Tibial nerve (tissue), 4 donors: Measurements from ENCODE around the gene HMG20B. TPM values are rescaled to one million over a fixed set of nuclear protein-coding genes. Genes with fewer than 3 reads are reported as not detected.

Experiments used
- DNase-seq, 2 donors: peaks; one replicate each; pipeline ENCODE4 v3.0.0-alpha.2; 2019; ENCODE audit warnings: low spot score in 2 of 2
- H3K27ac ChIP-seq, 4 donors: fragments of 200-600 bp; sonication (generic) in 3 of 4; one replicate each; pipeline ENCODE4 v1.5.1; 2017 to 2019; ENCODE audit warnings: mild to moderate bottlenecking in 1 of 4
- H3K27me3 ChIP-seq, 2 donors: fragments of 200-600 bp; sonication (generic) in 1 of 2; one replicate each; pipeline versions ENCODE4 v1.5.1 to v1.6.0; 2017 to 2019
- H3K36me3 ChIP-seq, 3 donors: fragments of 200-600 bp; sonication (generic); one replicate each; pipeline ENCODE4 v1.5.1; 2018 to 2019
- H3K4me1 ChIP-seq, 4 donors: fragments of 200-600 bp; sonication (generic) in 3 of 4; one replicate each; pipeline ENCODE4 v1.5.1; 2017 to 2019
- H3K4me3 ChIP-seq, 4 donors: fragments of 200-600 bp; sonication (generic) in 3 of 4; one replicate each; pipeline ENCODE4 v1.5.1; 2017 to 2019; ENCODE audit warnings: mild to moderate bottlenecking in 1 of 4, moderate library complexity in 1 of 4
- H3K9me3 ChIP-seq, 4 donors: fragments of 200-600 bp; sonication (generic) in 3 of 4; one replicate each; pipeline ENCODE4 v1.5.1; 2017 to 2019
- CTCF ChIP-seq, 5 experiments: fragments of 200-600 bp in 3 of 5; fragments of 450-650 bp in 2 of 5; sonication (generic) in 3 of 5; IDR thresholded peaks; one replicate each; pipeline ENCODE4 v1.5.1; 2016 to 2019; ENCODE audit warnings: antibody characterized with exemption in 5 of 5, mild to moderate bottlenecking in 3 of 5, moderate library complexity in 2 of 5
- EP300 ChIP-seq, 2 donors: sonication (generic); formaldehyde crosslinking; IDR thresholded peaks; one replicate each; pipeline ENCODE4 v1.6.1; 2017; ENCODE audit warnings: antibody characterized with exemption in 2 of 2, mild to moderate bottlenecking in 1 of 2
- POLR2A ChIP-seq, 2 donors: fragments of 450-650 bp; IDR thresholded peaks; one replicate each; pipeline ENCODE4 v1.6.1; 2017; ENCODE audit warnings: antibody characterized with exemption in 2 of 2, mild to moderate bottlenecking in 2 of 2, moderate library complexity in 2 of 2
- WGBS, 2 donors: methylation state at CpG; one replicate each; pipeline ENCODE4 v1.1.5; 2018; 5-methylcytosine and 5-hydroxymethylcytosine counted together
- total RNA-seq, 4 donors: library from RNA; depleted of rRNA; stranded (reverse); fragments of >200 nt; gene quantifications; one replicate each; pipeline ENCODE4 v1.1.0, GENCODE V29; 2016

Gene HMG20B
- total RNA-seq, 4 donors from 2014 or later, result 94.0 to 181 (median 153) TPM

DNA sequence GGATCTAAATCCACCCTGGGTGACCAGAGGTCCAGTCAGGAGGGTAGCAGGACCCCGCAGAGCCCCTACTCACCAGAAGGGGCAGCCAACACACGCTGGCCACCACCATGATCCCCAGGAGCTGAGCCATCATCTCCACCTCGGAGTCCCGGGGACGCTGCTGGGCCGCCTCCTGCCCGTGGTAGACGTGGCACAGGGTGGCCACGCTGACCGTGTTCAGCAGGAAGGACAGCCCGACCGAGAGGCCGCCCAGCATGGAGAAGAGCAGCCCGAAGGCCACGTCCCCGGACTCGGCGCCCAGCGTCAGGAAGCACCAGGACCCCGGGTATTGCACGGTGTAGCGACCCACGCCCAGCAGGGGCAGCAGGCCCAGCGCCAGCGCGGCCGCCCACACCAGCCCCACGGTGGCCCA lies 27.0 kb downstream of the HMG20B start:
- DNase-seq, result no peak
- TF ChIP-seq CTCF (IDR thresholded peaks at IDR 0.05), result no peak
- TF ChIP-seq POLR2A (IDR thresholded peaks at IDR 0.05), result no peak
- no peak for TF ChIP-seq EP300 (IDR thresholded peaks at IDR 0.05)
- no peaks in the 10 kb centered on the region for H3K9me3 ChIP-seq
- no peak overlapping the region for H3K27ac ChIP-seq
- peaks cover 0 to 6% of the 10 kb centered on the region in 2 donors for H3K27me3 ChIP-seq
- 60 to 92% methylated on average over 1 to 24 of the region's 28 CpGs for WGBS, 2 donors
- no peak overlapping the region for H3K4me3 ChIP-seq
- peaks cover 0 to 21% (median 9%) of the 10 kb centered on the region in 4 donors for H3K4me1 ChIP-seq
- peaks cover 0 to 34% (median 0%) of the 10 kb centered on the region in 3 donors for H3K36me3 ChIP-seq

DNA sequence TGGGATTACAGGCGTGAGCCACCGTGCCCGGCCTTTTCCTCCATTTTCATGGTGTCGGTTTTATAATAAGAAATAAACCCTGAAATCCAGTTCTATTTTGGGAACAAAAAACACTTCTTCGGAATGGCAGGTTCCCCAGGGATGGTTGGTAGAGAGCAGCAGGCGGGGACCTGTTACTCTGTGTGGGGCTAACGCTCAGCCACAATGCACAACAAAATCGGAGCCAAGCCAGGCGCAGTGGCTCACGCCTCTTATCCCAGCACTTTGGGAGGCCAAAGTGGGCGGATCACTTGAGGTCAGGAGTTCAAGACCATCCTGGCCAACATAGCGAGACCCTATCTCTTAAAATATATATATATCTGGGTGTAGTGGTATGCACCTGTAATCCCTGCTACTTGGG lies 28.3 kb downstream of the HMG20B start:
- no peak for DNase-seq
- 87 to 88% methylated on average over 12 of the region's 12 CpGs for WGBS, 2 donors
- Histone ChIP-seq H3K36me3 (peaks cover 0 to 26% (median 0%) of the 10 kb centered on the region in 3 donors), H3K27ac (peak overlapping the region in 1 of 4 donors; percentile 82), H3K4me3 (no peak overlapping the region), H3K27me3 (peaks cover 0 to 6% of the 10 kb centered on the region in 2 donors), H3K9me3 (no peaks in the 10 kb centered on the region), H3K4me1 (peaks cover 0 to 33% (median 20%) of the 10 kb centered on the region in 4 donors)
- no peak for TF ChIP-seq EP300 (IDR thresholded peaks at IDR 0.05)
- TF ChIP-seq POLR2A (IDR thresholded peaks at IDR 0.05), result no peak
- TF ChIP-seq CTCF (IDR thresholded peaks at IDR 0.05), result no peak

DNA sequence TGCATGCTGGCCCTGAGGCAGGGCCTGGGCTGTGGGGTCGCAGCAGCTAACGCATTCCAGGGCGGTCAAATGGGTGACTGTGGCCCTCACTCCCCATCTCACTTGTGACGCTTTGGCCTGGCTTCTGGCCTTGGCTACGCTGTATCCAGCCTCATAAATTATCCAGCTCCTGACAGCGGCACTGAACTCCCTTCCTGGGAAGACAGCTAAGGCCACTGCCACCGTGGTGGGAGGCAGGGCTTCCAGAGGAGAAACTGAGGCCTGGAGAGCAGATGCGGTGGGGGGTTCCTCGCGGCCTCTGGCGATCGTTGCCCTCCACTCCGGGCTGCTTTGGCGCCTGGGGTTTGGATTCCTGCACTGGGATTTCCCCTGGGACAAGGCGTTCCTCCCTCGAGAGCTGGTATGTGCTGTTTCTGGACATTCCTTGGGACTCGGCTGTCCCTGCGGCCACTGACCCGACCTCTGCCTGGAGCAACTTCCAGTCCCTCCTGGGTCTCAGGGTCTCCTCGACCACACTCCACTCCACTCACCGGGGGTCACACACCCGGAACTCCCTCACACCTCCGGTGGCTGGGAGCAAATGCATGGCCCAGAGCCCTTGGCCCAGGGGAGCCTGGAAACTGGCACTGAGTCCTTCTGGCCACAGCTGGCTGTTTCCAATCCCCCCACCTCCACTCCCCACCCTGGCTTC lies 30.5 kb downstream of the HMG20B start:
- DNase-seq, result no peak
- Histone ChIP-seq H3K9me3 (no peaks in the 10 kb centered on the region), H3K4me3 (peak overlapping the region in 1 of 4 donors; percentile 8), H3K4me1 (peaks cover 0 to 56% (median 38%) of the 10 kb centered on the region in 4 donors), H3K27ac (peak overlapping the region; percentile 66 to 89 (median 80)), H3K36me3 (peaks cover 0 to 17% (median 0%) of the 10 kb centered on the region in 3 donors), H3K27me3 (peaks cover 0 to 6% of the 10 kb centered on the region in 2 donors)
- TF ChIP-seq EP300 (IDR thresholded peaks at IDR 0.05) (peak in 1 of 2 donors; percentile 79), POLR2A (IDR thresholded peaks at IDR 0.05) (no peak), CTCF (IDR thresholded peaks at IDR 0.05) (no peak)
- 45 to 52% methylated on average over 13 to 21 of the region's 23 CpGs for WGBS, 2 donors

- Histone ChIP-seq H3K9me3 (no peaks in the 10 kb centered on the region), H3K4me1 (peaks cover 0 to 67% (median 48%) of the 10 kb centered on the region in 4 donors), H3K27ac (peak overlapping the region; percentile 66 to 89 (median 80)), H3K36me3 (peaks cover 0 to 11% (median 0%) of the 10 kb centered on the region in 3 donors), H3K4me3 (peak overlapping the region in 3 of 4 donors; percentile 5 to 60 (median 6)), H3K27me3 (peaks cover 0 to 6% of the 10 kb centered on the region in 2 donors)
- 64 to 71% methylated on average over 22 to 23 of the region's 27 CpGs for WGBS, 2 donors
- DNase-seq, result no peak
- TF ChIP-seq EP300 (IDR thresholded peaks at IDR 0.05), result no peak
These were observed 31.7 kb downstream of the HMG20B start for GRCh38 chr19:3604227-3604986.

DNA sequence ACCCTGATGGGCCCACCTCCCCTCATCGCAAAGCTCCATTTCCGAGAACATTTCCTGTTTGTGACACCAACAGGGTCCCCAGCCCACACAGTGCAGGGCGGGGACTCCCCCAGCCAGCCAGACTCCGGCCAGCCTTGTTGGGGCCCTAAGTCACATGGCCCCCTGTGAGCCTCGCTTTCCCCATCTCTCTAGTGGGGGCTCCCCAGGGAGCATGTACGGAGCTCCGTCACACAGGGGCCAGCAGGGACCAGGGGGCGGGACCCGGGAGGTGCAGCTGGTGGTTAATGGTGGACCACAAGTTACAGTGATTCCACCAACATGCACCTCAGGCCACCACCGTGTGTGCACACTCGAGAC lies 32.2 kb downstream of the HMG20B start:
- Histone ChIP-seq H3K4me3 (peak overlapping the region in 2 of 4 donors; percentile 5 to 60), H3K36me3 (peaks cover 0 to 10% (median 0%) of the 10 kb centered on the region in 3 donors), H3K9me3 (no peaks in the 10 kb centered on the region), H3K27ac (peak overlapping the region; percentile 66 to 89 (median 80)), H3K4me1 (peaks cover 0 to 67% (median 48%) of the 10 kb centered on the region in 4 donors), H3K27me3 (peaks cover 0 to 6% of the 10 kb centered on the region in 2 donors)
- TF ChIP-seq CTCF (IDR thresholded peaks at IDR 0.05) (no peak), POLR2A (IDR thresholded peaks at IDR 0.05) (no peak), EP300 (IDR thresholded peaks at IDR 0.05) (no peak)
- DNase-seq, result no peak
- WGBS, 2 donors, result 22 to 23% methylated on average over 11 of the region's 11 CpGs
